Activated effector memory CD4-positive, alpha-beta T cell treated with Interleukin-2 at 50 U/mL for 16 hours (primary cell): Measurements from ENCODE around the gene CAMK1D.
"Not testable (repeated sequence)": the region's sequence is repeated elsewhere in the genome, so short reads cannot be mapped to it uniquely, and the experiment has no call there.

Experiments used
- DNase-seq: peaks from one replicate; pipeline ENCODE4 v3.0.0-alpha.2; 2020

The CAMK1D gene

GRCh38 chr10:12341526-12341925 is 7.8 kb upstream of the CAMK1D start:
- DNase-seq, result no peak

DNA sequence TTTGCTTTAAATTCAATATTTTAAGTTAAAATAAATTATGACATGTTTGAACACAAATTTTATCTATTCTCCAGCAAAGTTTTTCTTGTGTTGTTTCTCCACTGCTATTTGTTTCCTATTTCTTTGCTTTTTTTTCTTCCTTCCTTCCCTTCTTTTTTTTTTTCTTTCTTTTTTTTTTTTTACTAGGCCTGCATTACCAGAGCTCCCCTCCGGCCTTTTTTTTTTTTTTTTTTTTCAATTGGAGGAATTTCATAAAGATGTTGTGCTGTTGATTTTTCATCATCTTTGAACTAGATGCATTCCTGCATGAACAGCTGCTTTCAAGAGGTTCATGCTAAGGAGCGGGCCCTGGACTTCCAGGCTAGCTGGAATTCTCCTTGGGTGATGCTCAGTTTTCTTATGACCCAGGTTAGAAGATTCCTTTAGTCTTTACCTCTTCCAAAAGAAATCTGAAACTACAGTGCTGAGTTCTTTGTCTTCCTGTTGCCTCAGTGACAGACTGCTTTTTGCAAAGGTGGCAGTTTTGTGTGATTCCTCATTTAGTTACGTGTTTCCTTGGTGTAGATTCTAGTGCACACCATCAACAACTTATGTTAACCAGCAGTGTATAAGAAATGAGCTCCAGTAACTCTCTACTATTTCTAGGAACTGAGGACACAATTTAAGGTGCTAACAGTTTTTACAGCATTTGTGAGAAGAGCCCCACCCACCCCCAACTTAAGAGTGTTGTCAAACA is 4.8 kb upstream of the CAMK1D start:
- no peak for DNase-seq

- no peak for DNase-seq
Measured at GRCh38 chr10:12346707-12347106, 2.6 kb upstream of the CAMK1D start.

GRCh38 chr10:12348294-12348869 is 965 bp upstream of the CAMK1D start:
- no peak for DNase-seq

DNA sequence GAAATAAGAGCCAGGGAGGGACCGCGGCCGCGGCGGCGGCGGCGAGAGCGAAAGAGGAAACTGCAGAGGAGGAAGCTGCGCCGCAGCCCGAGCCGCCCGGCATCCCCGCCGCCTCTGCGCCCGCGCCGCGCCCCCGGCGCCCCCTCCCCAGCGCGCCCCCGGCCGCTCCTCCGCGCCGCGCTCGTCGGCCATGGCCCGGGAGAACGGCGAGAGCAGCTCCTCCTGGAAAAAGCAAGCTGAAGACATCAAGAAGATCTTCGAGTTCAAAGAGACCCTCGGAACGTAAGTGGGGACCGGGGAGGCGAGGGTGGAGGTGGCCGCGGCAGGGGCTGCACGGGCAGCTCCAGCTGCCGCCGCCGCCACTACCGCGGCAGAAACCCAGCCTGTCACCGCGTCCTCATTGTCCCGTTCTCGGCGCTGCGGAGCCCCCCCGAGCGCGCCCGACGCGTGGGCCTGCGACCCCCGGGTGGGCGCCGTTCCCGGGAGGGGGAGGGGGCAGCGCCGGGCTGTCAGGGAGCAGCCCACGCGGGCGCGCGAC is 351 bp downstream of the CAMK1D start:
- no peak for DNase-seq

- peak; percentile 42 for DNase-seq
Measured at GRCh38 chr10:12350167-12350872, 973 bp downstream of the CAMK1D start.

GRCh38 chr10:12350925-12351324 is 1.6 kb downstream of the CAMK1D start:
- no peak for DNase-seq

DNA sequence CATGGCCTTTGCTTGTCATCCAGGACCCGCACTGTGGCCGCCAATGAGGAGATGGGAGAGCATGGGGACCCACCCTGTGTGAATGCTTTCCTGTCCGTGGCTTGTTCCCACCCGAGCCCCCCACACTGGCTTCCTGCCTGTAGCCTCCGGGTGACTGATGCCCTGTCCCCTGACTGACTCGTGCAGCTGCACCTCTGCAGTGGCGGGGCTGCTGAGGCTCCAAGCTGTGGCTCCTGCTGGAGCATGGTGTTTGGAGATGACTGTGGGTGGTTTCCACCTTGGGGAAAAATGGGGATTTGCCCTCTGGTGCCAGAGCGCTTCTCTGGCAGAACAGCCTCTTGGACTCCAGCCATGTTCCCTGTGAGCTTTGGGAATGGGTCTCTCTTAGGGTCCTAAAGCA is 2.1 kb downstream of the CAMK1D start:
- DNase-seq, result no peak

GRCh38 chr10:12351889-12352288 is 2.5 kb downstream of the CAMK1D start:
- no peak for DNase-seq

DNA sequence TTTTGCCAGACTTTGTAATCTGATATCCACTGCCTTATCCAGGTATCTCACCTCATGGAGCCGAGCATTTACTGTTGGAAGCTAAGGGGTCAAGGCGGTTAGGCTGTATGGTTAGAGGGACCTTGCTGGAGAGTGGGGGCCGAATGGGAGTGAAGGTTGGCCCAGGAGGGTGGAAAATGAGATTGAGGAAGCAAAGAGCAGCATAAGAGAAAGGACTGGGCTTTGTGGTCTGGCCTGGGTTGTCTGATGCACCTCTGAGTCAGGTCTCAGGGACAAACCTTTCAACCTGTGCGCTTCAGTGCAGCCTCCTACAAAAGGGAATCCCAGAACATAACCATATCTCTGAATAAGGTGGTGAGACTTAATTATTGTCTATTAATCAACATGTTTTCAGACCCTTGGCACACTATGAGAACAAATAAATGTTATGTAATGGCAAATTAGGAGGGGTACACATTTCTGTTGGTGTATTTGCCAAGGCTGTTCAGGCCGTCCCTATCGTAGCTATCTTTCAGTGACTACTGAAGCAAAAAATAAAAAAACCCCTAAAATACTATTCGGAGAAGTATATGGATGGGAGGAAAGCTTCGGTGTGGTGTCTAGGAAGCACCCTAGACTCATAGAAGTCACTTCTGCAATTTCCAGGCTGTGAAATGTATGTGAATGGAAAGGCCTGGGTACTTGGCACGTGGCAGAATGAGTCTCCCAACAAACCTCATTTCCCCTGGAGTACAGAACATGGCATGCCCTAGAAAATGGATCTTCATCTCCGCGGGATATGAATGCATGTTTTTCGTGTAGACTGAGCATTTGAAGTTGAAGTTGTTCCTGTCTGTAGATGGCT is 4.3 kb downstream of the CAMK1D start:
- DNase-seq, result no peak

- not testable (repeated sequence) for DNase-seq
Measured at GRCh38 chr10:12354696-12355095, 5.3 kb downstream of the CAMK1D start.

- no peak for DNase-seq
Measured at GRCh38 chr10:12355384-12355783, 6.0 kb downstream of the CAMK1D start.

GRCh38 chr10:12357525-12358151 is 8.3 kb downstream of the CAMK1D start:
- DNase-seq, result no peak

GRCh38 chr10:12358863-12359564 is 9.7 kb downstream of the CAMK1D start:
- no peak for DNase-seq

DNA sequence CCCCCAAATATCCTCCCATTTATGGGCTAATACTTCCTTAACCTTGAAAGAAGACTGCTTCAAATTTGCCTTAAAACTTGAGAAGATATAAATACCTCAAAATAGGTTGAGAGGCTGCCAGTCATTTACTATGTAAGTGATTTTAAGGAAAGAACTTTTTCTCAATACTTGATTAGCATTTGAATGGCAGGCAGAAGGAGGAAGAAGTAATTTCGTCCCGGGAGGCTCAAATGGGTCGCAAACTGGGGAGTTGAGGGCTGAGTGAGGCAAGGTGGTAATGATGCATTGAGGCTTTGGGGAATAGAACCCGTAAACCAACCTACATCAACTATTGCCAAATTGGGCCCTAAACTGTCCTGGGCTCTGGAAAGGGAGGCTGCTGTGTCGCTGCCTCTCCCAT is 11.1 kb downstream of the CAMK1D start:
- DNase-seq, result no peak

DNA sequence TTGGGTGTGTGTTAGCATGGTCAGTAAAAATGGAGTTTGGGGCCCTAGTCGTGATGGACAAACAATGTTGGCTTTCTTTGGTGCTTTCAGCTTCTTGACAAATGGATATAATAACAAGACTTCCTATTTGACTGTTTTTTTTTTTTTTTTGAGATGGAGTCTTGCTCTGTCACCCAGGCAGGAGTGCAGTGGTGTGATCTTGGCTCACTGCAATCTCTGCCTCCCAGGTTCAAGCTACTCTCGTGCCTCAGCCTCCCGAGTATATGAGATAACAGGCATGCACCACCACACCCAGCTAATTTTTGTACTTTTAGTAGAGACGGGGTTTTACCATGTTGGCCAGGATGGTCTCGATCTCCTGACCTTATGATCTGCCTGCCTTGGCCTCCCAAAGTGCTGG is 11.8 kb downstream of the CAMK1D start:
- not testable (repeated sequence) for DNase-seq

DNA sequence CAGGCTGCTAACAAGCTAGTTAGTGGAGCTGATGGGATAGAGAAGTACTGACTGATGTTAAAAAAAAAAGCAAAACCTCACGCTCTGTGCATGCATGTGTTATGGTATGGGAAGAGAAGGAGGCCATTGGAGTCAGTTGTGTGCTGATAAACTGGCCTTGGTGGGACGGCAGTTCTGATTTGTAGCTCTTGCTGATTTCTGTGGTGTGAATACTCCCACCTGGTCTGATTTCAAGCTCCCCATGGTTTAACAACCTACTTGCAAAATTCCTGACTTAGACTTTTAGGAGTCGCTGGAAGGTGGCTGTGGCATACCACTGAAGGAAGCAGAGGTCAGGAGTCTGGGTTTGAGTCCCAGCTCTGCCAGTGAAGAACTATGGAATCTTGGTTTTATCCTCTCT is 15.2 kb downstream of the CAMK1D start:
- no peak for DNase-seq

- DNase-seq, result no peak
Measured at GRCh38 chr10:12367272-12367671, 17.9 kb downstream of the CAMK1D start.

GRCh38 chr10:12369982-12370381 is 20.6 kb downstream of the CAMK1D start:
- no peak for DNase-seq

- DNase-seq, result no peak
Measured at GRCh38 chr10:12372846-12373245, 23.5 kb downstream of the CAMK1D start.

- no peak for DNase-seq
Measured at GRCh38 chr10:12375076-12375504, 25.7 kb downstream of the CAMK1D start.

DNA sequence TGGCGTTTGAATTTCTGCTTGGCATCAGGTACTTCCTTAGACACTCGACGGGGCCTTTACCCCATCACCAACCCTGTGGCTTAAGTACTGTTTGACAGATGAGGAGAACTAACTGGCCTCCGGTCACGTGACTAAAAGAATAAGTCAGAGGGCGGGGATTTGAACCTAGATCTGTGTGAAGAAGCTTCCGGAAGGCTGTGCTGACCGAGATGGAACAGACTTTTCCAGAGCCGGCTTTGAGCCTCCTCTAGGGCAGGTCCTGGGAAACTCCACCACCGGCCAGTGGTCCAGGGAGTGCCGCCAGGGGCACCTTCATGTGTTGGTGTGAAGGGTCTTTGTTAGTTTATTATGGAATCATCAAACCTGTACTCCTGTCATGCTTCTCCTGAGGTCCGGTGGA is 26.9 kb downstream of the CAMK1D start:
- no peak for DNase-seq
